NB4 (cell line): Measurements from ENCODE around the gene UBAC2.

Experiments used
- MYC ChIP-seq: IDR thresholded peaks from 2 replicates; pipeline ENCODE4 v1.6.1; 2011; ENCODE audit warnings: low read depth, low read length
- POLR2A ChIP-seq: IDR thresholded peaks from 2 replicates; pipeline ENCODE4 v1.6.1; 2011; ENCODE audit warnings: mild to moderate bottlenecking; ENCODE audit not compliant: insufficient read length; ENCODE audit errors: extremely low read depth
- TF ChIP-seq, protein P1 (sequence below): IDR thresholded peaks from one replicate; pipeline ENCODE4 v1.5.1; 2012; ENCODE audit warnings: low read depth, low read length
- TF ChIP-seq, protein P2 (sequence below): IDR thresholded peaks from 2 replicates; pipeline ENCODE4 v1.6.1; 2011; ENCODE audit warnings: low read depth, low read length

DNA sequence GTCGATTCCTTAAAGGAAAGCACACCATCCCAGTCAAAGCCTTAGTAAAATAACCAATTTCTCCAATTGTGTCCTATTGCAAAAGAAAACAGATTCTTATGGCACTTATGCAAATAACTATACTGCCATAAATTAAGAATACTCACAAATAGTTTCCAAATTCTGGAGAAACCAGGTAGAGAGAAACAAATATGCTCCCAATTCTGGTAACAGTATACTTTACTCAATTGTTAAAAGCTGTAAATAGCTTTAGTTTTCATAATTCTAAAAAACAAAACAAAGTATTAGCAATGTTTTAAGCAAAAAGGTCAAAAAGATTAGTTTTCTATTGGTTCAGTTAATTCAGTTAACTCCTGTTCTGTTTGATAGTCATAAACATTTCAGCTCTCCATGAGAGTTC lies 18.2 kb upstream of the UBAC2 start:
- TF ChIP-seq, protein P1, sequence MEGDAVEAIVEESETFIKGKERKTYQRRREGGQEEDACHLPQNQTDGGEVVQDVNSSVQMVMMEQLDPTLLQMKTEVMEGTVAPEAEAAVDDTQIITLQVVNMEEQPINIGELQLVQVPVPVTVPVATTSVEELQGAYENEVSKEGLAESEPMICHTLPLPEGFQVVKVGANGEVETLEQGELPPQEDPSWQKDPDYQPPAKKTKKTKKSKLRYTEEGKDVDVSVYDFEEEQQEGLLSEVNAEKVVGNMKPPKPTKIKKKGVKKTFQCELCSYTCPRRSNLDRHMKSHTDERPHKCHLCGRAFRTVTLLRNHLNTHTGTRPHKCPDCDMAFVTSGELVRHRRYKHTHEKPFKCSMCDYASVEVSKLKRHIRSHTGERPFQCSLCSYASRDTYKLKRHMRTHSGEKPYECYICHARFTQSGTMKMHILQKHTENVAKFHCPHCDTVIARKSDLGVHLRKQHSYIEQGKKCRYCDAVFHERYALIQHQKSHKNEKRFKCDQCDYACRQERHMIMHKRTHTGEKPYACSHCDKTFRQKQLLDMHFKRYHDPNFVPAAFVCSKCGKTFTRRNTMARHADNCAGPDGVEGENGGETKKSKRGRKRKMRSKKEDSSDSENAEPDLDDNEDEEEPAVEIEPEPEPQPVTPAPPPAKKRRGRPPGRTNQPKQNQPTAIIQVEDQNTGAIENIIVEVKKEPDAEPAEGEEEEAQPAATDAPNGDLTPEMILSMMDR: no peak
- TF ChIP-seq POLR2A (no peak), MYC (no peak)
- TF ChIP-seq, protein P2, sequence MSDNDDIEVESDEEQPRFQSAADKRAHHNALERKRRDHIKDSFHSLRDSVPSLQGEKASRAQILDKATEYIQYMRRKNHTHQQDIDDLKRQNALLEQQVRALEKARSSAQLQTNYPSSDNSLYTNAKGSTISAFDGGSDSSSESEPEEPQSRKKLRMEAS: no peak
